Adrenal gland (tissue), 19 donors: ENCODE measurements around the gene LCN15. TPM values are rescaled to one million over a fixed set of nuclear protein-coding genes. Genes with fewer than 3 reads are reported as not detected.

ENCODE experiments used
- DNase-seq, 7 donors: peaks; one replicate each; pipeline ENCODE4 v3.0.0-alpha.2; 2019 to 2020
- H3K27ac ChIP-seq, 5 donors: fragments of 200-600 bp; sonication (generic) in 4 of 5; 1 replicate in 3 of 5; 2 replicates in 2 of 5; pipeline versions ENCODE4 v1.5.1 to v1.8.0; 2016 to 2020; ENCODE audit warnings: mild to moderate bottlenecking in 1 of 5
- H3K27me3 ChIP-seq: fragments of 200-600 bp; 2 replicates; pipeline ENCODE4 v1.8.0; 2021
- H3K36me3 ChIP-seq, 2 donors: fragments of 200-600 bp; replicated peaks in 1 of 2; 1 replicate in 1 of 2; 2 replicates in 1 of 2; pipeline versions ENCODE4 v1.5.1 to v1.8.0; 2018 to 2022
- H3K4me1 ChIP-seq, 2 donors: fragments of 200-600 bp; replicated peaks in 1 of 2; 1 replicate in 1 of 2; 2 replicates in 1 of 2; pipeline versions ENCODE4 v1.5.1 to v1.8.0; 2018 to 2021
- H3K4me3 ChIP-seq, 4 donors: fragments of 200-600 bp; sonication (generic) in 3 of 4; one replicate each; pipeline ENCODE4 v1.5.1; 2016 to 2018
- H3K9me3 ChIP-seq, 3 donors: fragments of 200-600 bp; sonication (generic) in 1 of 3; replicated peaks in 1 of 3; 1 replicate in 2 of 3; 2 replicates in 1 of 3; pipeline versions ENCODE4 v1.5.1 to v1.8.0; 2016 to 2021
- CTCF ChIP-seq, 6 experiments: fragments of 450-650 bp in 4 of 6; fragments of 200-600 bp in 2 of 6; sonication (generic) in 1 of 6; IDR thresholded peaks; 1 replicate in 5 of 6; 2 replicates in 1 of 6; pipeline versions ENCODE4 v1.5.1 to v1.8.0; 2016 to 2021; ENCODE audit warnings: antibody characterized with exemption in 6 of 6, mild to moderate bottlenecking in 2 of 6, moderate library complexity in 1 of 6
- POLR2A ChIP-seq, 2 donors: fragments of 450-650 bp; IDR thresholded peaks; one replicate each; pipeline ENCODE4 v1.6.1; 2017; ENCODE audit warnings: antibody characterized with exemption in 2 of 2, mild to moderate bottlenecking in 2 of 2, moderate library complexity in 1 of 2
- WGBS, 4 donors: extraction: QIAGEN DNeasy Blood & Tissue Kit in 2 of 4; methylation state at CpG; one replicate each; pipeline versions ENCODE4 v1.1.5 to v1.1.7; 2013 to 2017; 5-methylcytosine and 5-hydroxymethylcytosine counted together
- intact Hi-C, 2 donors: fragments of 100-400 bp; cut with DNase I; formaldehyde crosslinking; loops; one replicate each; pipeline versions ENCODE4 v1.14.1 to v1.15.0; 2022 to 2023
- long read RNA-seq, 10 donors: library from polyadenylated mRNA in 3 of 10; unstranded in 2 of 10; stranded (forward) in 1 of 10; transcript quantifications; one replicate each; pipeline ENCODE4 v2.0.0 and lab custom pipeline, GENCODE V29; 2021 to 2026
- polyA plus RNA-seq, 3 donors: library from polyadenylated mRNA; stranded (reverse); fragments of 200-250 nt in 2 of 3; fragments of 350-450 nt in 1 of 3; fragmentation: Illumina TruSeq in 1 of 3; extraction: RNeasy Lipid Tissue Mini Kit (QIAGEN cat#74804) in 1 of 3; gene quantifications; one replicate each; pipeline ENCODE4 v1.2.3, GENCODE V29; 2013 to 2014
- total RNA-seq, 9 donors: library from RNA; depleted of rRNA in 4 of 9; stranded (reverse); fragments of >200 nt in 4 of 9; fragments of 120-200 nt in 1 of 9; fragmentation: NEBNext Ultra II Directional in 1 of 9; extraction: Animal tissue kit (Norgen Biotek cat#: 25700) in 1 of 9; gene quantifications; one replicate each; pipeline versions ENCODE4 v1.1.0 to v1.2.4, GENCODE V29; 2013 to 2023
- donor health status: healthy with polysubstance abuse.
- donor health status: Bipolar disorder and iron deficiency.
- donor health status: DM: yes; HTN: yes; CAD: no.
- donor health status: DM: no; HTN: no; CAD: no.
- donor health status: DM: no; HTN: no; CAD: no.
- donor health status: DM: yes; HTN: yes; CAD: no.

The LCN15 gene
- not detected for total RNA-seq
- polyA plus RNA-seq, result not detected
- long read RNA-seq, donor 1, result 0 reads
- long read RNA-seq, donor 2, result 0 reads
- long read RNA-seq, donor 3, result 0 reads
- long read RNA-seq, donor 4, result 0 reads
- long read RNA-seq, donor 5, result 0 reads
- long read RNA-seq, donor 6, result 0 reads
- long read RNA-seq, donor 7, result 0 reads
- long read RNA-seq, donor 8, result 0 reads
- long read RNA-seq, donor 9, result 0 reads
- long read RNA-seq, donor 10, result 0 reads

- peak in 1 of 7 donors; percentile 14 for DNase-seq
- no peaks in the 10 kb centered on the region for H3K9me3 ChIP-seq
- no peak within 1 kb of the TSS for H3K27ac ChIP-seq
- H3K4me1 ChIP-seq, result no peaks in the 10 kb centered on the region
- H3K4me3 ChIP-seq, result no peak within 1 kb of the TSS
- H3K36me3 ChIP-seq, result no peaks in the 10 kb centered on the region
- TF ChIP-seq CTCF (IDR thresholded peaks at IDR 0.05) (no peak), POLR2A (IDR thresholded peaks at IDR 0.05) (no peak)
- WGBS, 4 donors, result 74 to 84% (median 77%) methylated on average over 4 to 14 of the region's 14 CpGs
- peaks cover 6% of the 10 kb centered on the region for H3K27me3 ChIP-seq
- intact Hi-C loops, result no loop called here
Measured at GRCh38 chr9:136764301-136764891, at the start of gene LCN15. Gene LCN15, minus strand, starts transcription at chr9:136764518. Its CDS starts 30 bp downstream, at chr9:136764488.

GRCh38 chr9:136808806-136809158 is 44.5 kb upstream of the LCN15 start:
- peak in 1 of 7 donors; percentile 5 for DNase-seq
- intact Hi-C loops, result no loop called here
- TF ChIP-seq CTCF (IDR thresholded peaks at IDR 0.05) (no peak), POLR2A (IDR thresholded peaks at IDR 0.05) (no peak)
- H3K36me3 ChIP-seq, result peaks cover 0 to 4% of the 10 kb centered on the region in 2 donors
- no peaks in the 10 kb centered on the region for H3K27me3 ChIP-seq
- 8 to 13% (median 12%) methylated on average over 13 to 14 of the region's 14 CpGs for WGBS, 4 donors
- peaks cover 9 to 25% of the 10 kb centered on the region in 2 donors for H3K4me1 ChIP-seq
- H3K4me3 ChIP-seq, result peak overlapping the region in 3 of 4 donors; percentile 62 to 100 (median 71)
- no peaks in the 10 kb centered on the region for H3K9me3 ChIP-seq
- H3K27ac ChIP-seq, result peak overlapping the region in 2 of 5 donors; percentile 93 to 94

- Histone ChIP-seq H3K27me3 (no peaks in the 10 kb centered on the region), H3K4me1 (peaks cover 9 to 25% of the 10 kb centered on the region in 2 donors), H3K27ac (peak overlapping the region in 4 of 5 donors; percentile 50 to 94 (median 89)), H3K4me3 (peak overlapping the region; percentile 48 to 100 (median 66)), H3K36me3 (peaks cover 0 to 4% of the 10 kb centered on the region in 2 donors), H3K9me3 (no peaks in the 10 kb centered on the region)
- WGBS, 4 donors, result 0 to 1% (median 0%) methylated on average over 4 to 92 of the region's 93 CpGs; no CpG with 5 or more reads in 1 of the 4 donors
- intact Hi-C loops, result no loop called here
- DNase-seq, result peak in 2 of 7 donors; percentile 40
- TF ChIP-seq CTCF (IDR thresholded peaks at IDR 0.05), result peak in 1 of 6 experiments; percentile 5
- no peak for TF ChIP-seq POLR2A (IDR thresholded peaks at IDR 0.05)
Measured at GRCh38 chr9:136808075-136808805, 43.9 kb upstream of the LCN15 start.
